HL-60 (cell line): ENCODE measurements around the gene FGD3.
"Not testable (repeated sequence)": the region's sequence is repeated elsewhere in the genome, so short reads cannot be mapped to it uniquely, and the experiment has no call there.

Experiments used
- DNase-seq, 2 experiments: peaks; one replicate each; pipeline ENCODE4 v3.0.0-alpha.2; 2010 to 2020; ENCODE audit warnings: low read depth in 1 of 2, low spot score in 1 of 2
- H3K27ac ChIP-seq: fragments of 250-450 bp; sonication (Bioruptor Pico); replicated peaks from 2 replicates; pipeline ENCODE4 v1.5.1; 2020; ENCODE audit warnings: mild to moderate bottlenecking, moderate library complexity
- H3K27me3 ChIP-seq: fragments of 250-450 bp; sonication (Bioruptor Pico); 2 replicates; pipeline ENCODE4 v1.5.1; 2021; ENCODE audit warnings: mild to moderate bottlenecking, moderate library complexity; ENCODE audit not compliant: insufficient read depth, poor library complexity, severe bottlenecking
- H3K4me3 ChIP-seq: replicated peaks from 2 replicates; pipeline ENCODE4 v1.5.1; 2011; ENCODE audit warnings: mild to moderate bottlenecking, control low read depth, low read length; ENCODE audit not compliant: insufficient read depth
- CTCF ChIP-seq: IDR thresholded peaks from one replicate; pipeline ENCODE4 v1.5.1; 2011; ENCODE audit warnings: low read length, control low read depth, inconsistent platforms; ENCODE audit not compliant: insufficient read depth
- GABPA ChIP-seq: IDR thresholded peaks from 2 replicates; pipeline ENCODE4 v1.6.1; 2012; ENCODE audit warnings: low read depth
- POLR2AphosphoS5 ChIP-seq: IDR thresholded peaks from 2 replicates; pipeline ENCODE4 v1.6.1; 2012; ENCODE audit warnings: low read depth
- REST ChIP-seq: IDR thresholded peaks from 2 replicates; pipeline ENCODE4 v1.6.1; 2012; ENCODE audit warnings: low read depth; ENCODE audit not compliant: insufficient replicate concordance
- SPI1 ChIP-seq: IDR thresholded peaks from 2 replicates; pipeline ENCODE4 v1.6.1; 2012; ENCODE audit warnings: low read depth, mild to moderate bottlenecking, borderline replicate concordance

Gene FGD3

GRCh38 chr9:93013856-93014582, 66.7 kb downstream of the FGD3 start:
- no peaks in the 10 kb centered on the region for H3K27me3 ChIP-seq
- no peak for DNase-seq
- H3K4me3 ChIP-seq = no peak overlapping the region
- H3K27ac ChIP-seq = no peak overlapping the region
- no peak for TF ChIP-seq CTCF
- TF ChIP-seq GABPA = no peak
- TF ChIP-seq POLR2AphosphoS5 = no peak
- no peak for TF ChIP-seq REST
- TF ChIP-seq SPI1 = no peak

- not testable (repeated sequence) for DNase-seq, H3K27me3 ChIP-seq, H3K4me3 ChIP-seq, H3K27ac ChIP-seq
Measured at GRCh38 chr9:93015190-93015589, 67.9 kb downstream of the FGD3 start.

GRCh38 chr9:93017621-93018020, 70.3 kb downstream of the FGD3 start:
- H3K27ac ChIP-seq = no peak overlapping the region
- no peak for DNase-seq
- TF ChIP-seq SPI1 (no peak), POLR2AphosphoS5 (no peak), CTCF (no peak), GABPA (no peak), REST (no peak)
- no peak overlapping the region for H3K4me3 ChIP-seq
- H3K27me3 ChIP-seq = no peaks in the 10 kb centered on the region

- Histone ChIP-seq H3K27me3 (no peaks in the 10 kb centered on the region), H3K4me3 (no peak overlapping the region)
- TF ChIP-seq CTCF = no peak
- no peak for TF ChIP-seq REST
- TF ChIP-seq SPI1 = no peak
- no peak for TF ChIP-seq POLR2AphosphoS5
- no peak for TF ChIP-seq GABPA
Measured at GRCh38 chr9:93020151-93020550, 72.8 kb downstream of the FGD3 start.

More at GRCh38 chr9:93020151-93020550, 72.8 kb downstream of the FGD3 start:
- no peak overlapping the region for H3K27ac ChIP-seq
- no peak for DNase-seq
